Prostate gland (tissue), 2 donors: ENCODE results near the gene UNC93A. TPM values are rescaled to one million over a fixed set of nuclear protein-coding genes. Genes with fewer than 3 reads are reported as not detected.

ENCODE experiments used
- DNase-seq: peaks from one replicate; pipeline ENCODE4 v3.0.0-alpha.2; 2019; ENCODE audit warnings: low spot score
- H3K27ac ChIP-seq, 2 donors: fragments of 200-600 bp; sonication (generic); 2 replicates each; pipeline ENCODE4 v1.5.1; 2017 to 2019
- H3K27me3 ChIP-seq: fragments of 200-600 bp; sonication (generic); replicated peaks from 2 replicates; pipeline ENCODE4 v1.5.1; 2019; ENCODE audit not compliant: insufficient read depth
- H3K36me3 ChIP-seq, 2 donors: fragments of 200-600 bp; sonication (generic); 1 replicate in 1 of 2; 2 replicates in 1 of 2; pipeline versions ENCODE4 v1.5.1 to v1.8.1; 2017 to 2019
- H3K4me1 ChIP-seq: fragments of 200-600 bp; sonication (generic); replicated peaks from 2 replicates; pipeline ENCODE4 v1.5.1; 2019
- H3K4me3 ChIP-seq, 2 donors: fragments of 200-600 bp; sonication (generic); 2 replicates each; pipeline ENCODE4 v1.5.1; 2017 to 2019
- H3K9me3 ChIP-seq: fragments of 200-600 bp; sonication (generic); 2 replicates; pipeline ENCODE4 v1.5.1; 2017
- POLR2A ChIP-seq: fragments of 450-650 bp; IDR thresholded peaks from one replicate; pipeline ENCODE4 v1.6.1; 2016; ENCODE audit warnings: antibody characterized with exemption, mild to moderate bottlenecking
- POLR2AphosphoS5 ChIP-seq: sonication (generic); formaldehyde crosslinking; IDR thresholded peaks from one replicate; pipeline ENCODE4 v1.6.1; 2017; ENCODE audit warnings: antibody characterized with exemption
- WGBS: methylation state at CpG from one replicate; pipeline ENCODE4 v1.1.5; 2018; 5-methylcytosine and 5-hydroxymethylcytosine counted together
- intact Hi-C: fragments of 100-400 bp; cut with DNase I; formaldehyde crosslinking; loops from one replicate; pipeline ENCODE4 v1.14.2; 2022
- total RNA-seq, 2 donors: library from RNA; depleted of rRNA; stranded (reverse); fragments of >200 nt; gene quantifications; one replicate each; pipeline ENCODE4 v1.1.0, GENCODE V29; 2016
- TF ChIP-seq, protein P1 (sequence below), 4 experiments: fragments of 200-600 bp in 2 of 4; fragments of 450-650 bp in 2 of 4; sonication (generic) in 2 of 4; IDR thresholded peaks; 1 replicate in 3 of 4; 2 replicates in 1 of 4; pipeline ENCODE4 v1.5.1; 2016 to 2019; ENCODE audit warnings: antibody characterized with exemption in 4 of 4, mild to moderate bottlenecking in 2 of 4, moderate library complexity in 2 of 4

Gene UNC93A
- total RNA-seq, 2 donors from 2014 or later = 0.51 to 0.55 TPM

DNA sequence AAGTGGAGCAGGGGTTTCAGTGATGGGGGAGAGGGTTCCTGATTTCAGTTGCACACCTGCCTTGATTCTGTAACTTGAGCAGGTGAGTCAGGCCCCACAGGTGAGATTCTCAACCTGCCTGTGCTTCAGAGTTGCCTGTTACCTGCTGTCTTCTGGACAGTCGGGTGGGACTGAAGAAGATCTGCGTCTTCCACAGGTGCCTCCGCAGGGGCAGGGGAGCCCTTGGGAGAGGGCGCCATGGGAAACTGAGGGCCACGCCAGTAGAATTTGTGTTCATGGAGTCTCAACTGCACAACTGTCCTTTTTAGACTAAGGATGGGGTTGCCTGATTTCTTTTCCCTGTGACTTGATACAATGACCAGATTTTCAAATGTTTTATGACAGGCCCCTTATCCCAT, 5.2 kb downstream of the UNC93A start:
- intact Hi-C loops = no loop called here
- H3K9me3 ChIP-seq = no peaks in the 10 kb centered on the region
- no peak for DNase-seq
- H3K4me3 ChIP-seq = no peak overlapping the region
- no peak overlapping the region for H3K27ac ChIP-seq
- 90% methylated on average over 5 of the region's 5 CpGs for WGBS
- no peaks in the 10 kb centered on the region for H3K4me1 ChIP-seq
- H3K36me3 ChIP-seq = no peaks in the 10 kb centered on the region
- TF ChIP-seq POLR2A = no peak
- TF ChIP-seq POLR2AphosphoS5 = no peak
- TF ChIP-seq, protein P1, sequence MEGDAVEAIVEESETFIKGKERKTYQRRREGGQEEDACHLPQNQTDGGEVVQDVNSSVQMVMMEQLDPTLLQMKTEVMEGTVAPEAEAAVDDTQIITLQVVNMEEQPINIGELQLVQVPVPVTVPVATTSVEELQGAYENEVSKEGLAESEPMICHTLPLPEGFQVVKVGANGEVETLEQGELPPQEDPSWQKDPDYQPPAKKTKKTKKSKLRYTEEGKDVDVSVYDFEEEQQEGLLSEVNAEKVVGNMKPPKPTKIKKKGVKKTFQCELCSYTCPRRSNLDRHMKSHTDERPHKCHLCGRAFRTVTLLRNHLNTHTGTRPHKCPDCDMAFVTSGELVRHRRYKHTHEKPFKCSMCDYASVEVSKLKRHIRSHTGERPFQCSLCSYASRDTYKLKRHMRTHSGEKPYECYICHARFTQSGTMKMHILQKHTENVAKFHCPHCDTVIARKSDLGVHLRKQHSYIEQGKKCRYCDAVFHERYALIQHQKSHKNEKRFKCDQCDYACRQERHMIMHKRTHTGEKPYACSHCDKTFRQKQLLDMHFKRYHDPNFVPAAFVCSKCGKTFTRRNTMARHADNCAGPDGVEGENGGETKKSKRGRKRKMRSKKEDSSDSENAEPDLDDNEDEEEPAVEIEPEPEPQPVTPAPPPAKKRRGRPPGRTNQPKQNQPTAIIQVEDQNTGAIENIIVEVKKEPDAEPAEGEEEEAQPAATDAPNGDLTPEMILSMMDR (IDR thresholded peaks at IDR 0.05) = no peak
- H3K27me3 ChIP-seq = no peaks in the 10 kb centered on the region

DNA sequence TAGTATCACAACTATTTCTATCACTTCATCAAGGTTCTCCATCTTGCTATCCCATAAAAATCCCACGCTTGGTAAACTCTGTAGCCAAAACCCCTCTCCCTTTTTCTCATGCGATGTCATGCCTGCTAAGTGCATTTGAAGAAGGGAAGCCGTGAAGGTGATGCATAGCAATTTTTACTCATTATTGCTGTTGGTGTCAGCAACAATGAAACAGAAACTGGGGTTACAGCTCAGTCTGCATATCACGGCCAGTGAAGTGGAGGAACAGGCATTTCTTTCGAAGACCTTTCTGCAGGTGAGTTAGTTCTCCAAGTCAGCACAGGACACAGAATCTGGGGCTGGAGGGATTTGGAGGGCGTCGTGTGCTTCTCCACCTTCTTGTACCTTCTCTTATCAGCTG, 5.8 kb downstream of the UNC93A start:
- no peak for DNase-seq
- H3K4me1 ChIP-seq = no peaks in the 10 kb centered on the region
- TF ChIP-seq POLR2A = no peak
- TF ChIP-seq, protein P1 (IDR thresholded peaks at IDR 0.05) = no peak
- TF ChIP-seq POLR2AphosphoS5 = no peak
- intact Hi-C loops = no loop called here
- H3K4me3 ChIP-seq = no peak overlapping the region
- H3K27me3 ChIP-seq = no peaks in the 10 kb centered on the region
- H3K36me3 ChIP-seq = no peaks in the 10 kb centered on the region
- no peak overlapping the region for H3K27ac ChIP-seq
- no peaks in the 10 kb centered on the region for H3K9me3 ChIP-seq
- WGBS = 77% methylated on average over 7 of the region's 7 CpGs

DNA sequence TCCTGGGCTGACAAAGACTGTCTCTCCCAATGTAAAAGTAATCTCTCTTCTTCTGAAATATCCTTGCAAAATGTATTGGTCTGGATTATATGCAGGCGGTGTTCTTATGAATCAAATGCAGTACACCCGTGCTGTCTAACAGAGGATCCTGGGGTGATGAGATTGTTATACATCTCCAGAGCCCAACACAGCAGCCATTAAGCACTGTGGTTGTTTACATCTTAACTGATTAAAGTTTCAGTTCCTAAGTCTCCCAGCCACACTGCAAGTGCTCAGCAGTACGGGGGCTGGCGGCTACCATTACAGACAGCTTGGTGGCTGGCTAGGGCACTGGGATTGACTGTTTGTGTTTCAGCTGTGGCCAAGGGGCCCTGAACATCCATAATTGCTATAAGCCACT, 7.0 kb downstream of the UNC93A start:
- DNase-seq = no peak
- intact Hi-C loops = no loop called here
- no peaks in the 10 kb centered on the region for H3K4me1 ChIP-seq
- no peak overlapping the region for H3K27ac ChIP-seq
- H3K36me3 ChIP-seq = no peaks in the 10 kb centered on the region
- no peak overlapping the region for H3K4me3 ChIP-seq
- TF ChIP-seq POLR2A = no peak
- TF ChIP-seq, protein P1 (IDR thresholded peaks at IDR 0.05) = no peak
- TF ChIP-seq POLR2AphosphoS5 = no peak
- no peaks in the 10 kb centered on the region for H3K27me3 ChIP-seq
- WGBS = 87% methylated on average over 4 of the region's 4 CpGs
- no peaks in the 10 kb centered on the region for H3K9me3 ChIP-seq

DNA sequence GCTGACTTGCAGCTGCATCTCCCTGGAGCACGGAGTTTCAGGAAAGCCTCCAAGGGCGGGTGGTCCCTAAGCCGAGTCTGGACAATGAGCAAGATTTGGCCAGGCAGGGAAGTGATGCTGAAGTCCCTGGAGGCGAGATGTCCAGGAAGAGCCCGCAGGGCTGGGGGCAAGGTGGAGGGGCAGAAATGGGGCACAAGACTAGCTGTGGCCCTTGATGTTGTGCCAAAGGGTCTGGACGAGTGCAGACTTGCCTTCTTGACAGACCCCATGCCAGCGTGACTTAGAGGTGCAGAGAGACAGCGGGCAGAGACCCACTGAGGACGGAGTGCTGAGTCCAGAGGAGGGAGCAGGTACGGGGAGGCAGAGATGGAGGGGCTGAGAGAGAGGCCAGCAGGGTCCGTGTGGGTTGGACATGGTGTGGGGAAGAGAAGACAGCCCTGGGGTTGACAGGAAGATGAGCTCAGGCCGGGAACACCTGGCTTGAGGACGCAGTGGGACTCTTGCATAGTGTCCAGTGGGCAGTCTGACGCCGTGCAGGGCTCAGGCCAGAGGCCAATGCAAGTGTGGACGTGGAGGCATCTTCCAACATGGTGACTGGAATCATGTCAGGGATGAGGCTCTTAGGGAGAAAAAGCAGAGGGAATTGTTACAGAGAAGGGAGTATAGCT, 8.7 kb downstream of the UNC93A start:
- WGBS = 92% methylated on average over 16 of the region's 16 CpGs
- DNase-seq = no peak
- Histone ChIP-seq H3K4me1 (no peaks in the 10 kb centered on the region), H3K36me3 (no peaks in the 10 kb centered on the region), H3K4me3 (no peak overlapping the region), H3K9me3 (no peaks in the 10 kb centered on the region), H3K27ac (no peak overlapping the region), H3K27me3 (no peaks in the 10 kb centered on the region)
- intact Hi-C loops = no loop called here
- TF ChIP-seq, protein P1 (IDR thresholded peaks at IDR 0.05) = no peak
- TF ChIP-seq POLR2AphosphoS5 (no peak), POLR2A (no peak)
